HG03135 (cell line): ENCODE measurements around the gene SKP2.
A peak's percentile ranks its signal among the peaks of the same experiment; 100 is the strongest.
"Not testable (repeated sequence)": the region's sequence is repeated elsewhere in the genome, so short reads cannot be mapped to it uniquely, and the experiment has no call there.

ENCODE experiments used
- ATAC-seq: cut with Tn5 transposase; IDR thresholded peaks from one replicate; pipeline ENCODE4 v1.9.1; 2021; ENCODE audit warnings: mild to moderate bottlenecking, moderate library complexity; ENCODE audit not compliant: unreplicated experiment

Gene SKP2

GRCh38 chr5:36151434-36152323, at the start of gene SKP2, which contains the start of gene LMBRD2:
SKP2 (plus strand) TSS chr5:36152111; CDS start chr5:36152263, 152 bp downstream.
LMBRD2 (minus strand) TSS chr5:36151887; CDS start chr5:36143349, 8,538 bp downstream.
- peak; percentile 98 for ATAC-seq

GRCh38 chr5:36105819-36106218, 46.1 kb upstream of the SKP2 start:
- no peak for ATAC-seq

GRCh38 chr5:36108758-36109460, 43.0 kb upstream of the SKP2 start:
- no peak for ATAC-seq

- no peak for ATAC-seq
These were observed 40.7 kb upstream of the SKP2 start for GRCh38 chr5:36111238-36111637.

GRCh38 chr5:36125868-36126267, 26.0 kb upstream of the SKP2 start:
- no peak for ATAC-seq

GRCh38 chr5:36128795-36129194, 23.1 kb upstream of the SKP2 start:
- no peak for ATAC-seq

- not testable (repeated sequence) for ATAC-seq
These were observed 22.2 kb upstream of the SKP2 start for GRCh38 chr5:36129666-36130065.

- not testable (repeated sequence) for ATAC-seq
These were observed 18.9 kb upstream of the SKP2 start for GRCh38 chr5:36133009-36133408.

GRCh38 chr5:36135988-36136387, 15.9 kb upstream of the SKP2 start:
- no peak for ATAC-seq

- ATAC-seq = no peak
These were observed 15.3 kb upstream of the SKP2 start for GRCh38 chr5:36136581-36136980.

- no peak for ATAC-seq
These were observed 12.8 kb upstream of the SKP2 start for GRCh38 chr5:36138900-36139683.

GRCh38 chr5:36145311-36145710, 6.6 kb upstream of the SKP2 start:
- no peak for ATAC-seq

GRCh38 chr5:36146390-36146789, 5.5 kb upstream of the SKP2 start:
- no peak for ATAC-seq

GRCh38 chr5:36147681-36148080, 4.2 kb upstream of the SKP2 start:
- no peak for ATAC-seq

- ATAC-seq = peak; percentile 26
These were observed 1.1 kb upstream of the SKP2 start for GRCh38 chr5:36150676-36151433.

- ATAC-seq = peak; percentile 3
These were observed 700 bp downstream of the SKP2 start for GRCh38 chr5:36152324-36153297.

GRCh38 chr5:36153298-36153677, 1.4 kb downstream of the SKP2 start:
- no peak for ATAC-seq

- ATAC-seq = no peak
These were observed 1.8 kb downstream of the SKP2 start for GRCh38 chr5:36153726-36154125.

GRCh38 chr5:36155291-36155690, 3.4 kb downstream of the SKP2 start:
- ATAC-seq = no peak
